GM06990 (cell line): ENCODE results near the gene LACRT.

Source experiments
- DNase-seq: peaks from one replicate; pipeline ENCODE4 v3.0.0-alpha.2; 2011; ENCODE audit not compliant: insufficient read length; ENCODE audit errors: extremely low read depth
- H3K27me3 ChIP-seq: replicated peaks from 2 replicates; pipeline ENCODE4 v1.6.0; 2011; ENCODE audit warnings: low read length; ENCODE audit not compliant: control insufficient read depth, insufficient read depth
- H3K36me3 ChIP-seq: 2 replicates; pipeline ENCODE4 v1.5.1; 2011; ENCODE audit warnings: low read length; ENCODE audit not compliant: control insufficient read depth, insufficient read depth
- H3K4me3 ChIP-seq: replicated peaks from 2 replicates; pipeline ENCODE4 v1.5.1; 2011; ENCODE audit warnings: low read depth, mild to moderate bottlenecking, control low read depth, low read length
- TF ChIP-seq, protein P1 (sequence below): IDR thresholded peaks from 2 replicates; pipeline ENCODE4 v1.5.1; 2011; ENCODE audit warnings: low read length, control low read depth, mild to moderate bottlenecking, inconsistent platforms; ENCODE audit not compliant: insufficient read depth, poor library complexity, severe bottlenecking

The LACRT gene

DNA sequence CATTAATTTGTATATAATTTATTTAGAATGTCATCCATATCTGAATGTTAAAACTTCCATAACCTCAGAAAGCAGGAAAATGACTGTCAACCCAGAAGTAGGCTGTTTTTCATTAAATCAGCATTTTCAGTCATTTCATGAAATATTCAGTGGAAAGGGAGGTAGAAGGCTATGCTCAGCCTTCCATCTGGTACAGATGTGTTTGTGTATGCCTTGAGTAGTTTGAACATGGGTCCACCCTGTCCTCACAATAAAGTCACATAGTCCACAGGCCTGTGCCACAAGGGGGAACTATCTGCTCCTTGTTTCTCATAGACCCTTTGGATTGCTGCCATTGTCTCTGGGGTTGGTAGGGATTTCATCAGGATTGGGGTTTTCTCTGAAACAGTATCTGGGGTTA is 9.1 kb downstream of the LACRT start:
- H3K27me3 ChIP-seq: no peaks in the 10 kb centered on the region; the same call in 1 of the 2 replicates
- no peak for DNase-seq

GRCh38 chr12:54624315-54625279 is 10.1 kb downstream of the LACRT start:
- H3K36me3 ChIP-seq: no peaks in the 10 kb centered on the region
- no peak overlapping the region for H3K4me3 ChIP-seq
- no peak for DNase-seq
- no peaks in the 10 kb centered on the region; the same call in 1 of the 2 replicates for H3K27me3 ChIP-seq
- TF ChIP-seq, protein P1, sequence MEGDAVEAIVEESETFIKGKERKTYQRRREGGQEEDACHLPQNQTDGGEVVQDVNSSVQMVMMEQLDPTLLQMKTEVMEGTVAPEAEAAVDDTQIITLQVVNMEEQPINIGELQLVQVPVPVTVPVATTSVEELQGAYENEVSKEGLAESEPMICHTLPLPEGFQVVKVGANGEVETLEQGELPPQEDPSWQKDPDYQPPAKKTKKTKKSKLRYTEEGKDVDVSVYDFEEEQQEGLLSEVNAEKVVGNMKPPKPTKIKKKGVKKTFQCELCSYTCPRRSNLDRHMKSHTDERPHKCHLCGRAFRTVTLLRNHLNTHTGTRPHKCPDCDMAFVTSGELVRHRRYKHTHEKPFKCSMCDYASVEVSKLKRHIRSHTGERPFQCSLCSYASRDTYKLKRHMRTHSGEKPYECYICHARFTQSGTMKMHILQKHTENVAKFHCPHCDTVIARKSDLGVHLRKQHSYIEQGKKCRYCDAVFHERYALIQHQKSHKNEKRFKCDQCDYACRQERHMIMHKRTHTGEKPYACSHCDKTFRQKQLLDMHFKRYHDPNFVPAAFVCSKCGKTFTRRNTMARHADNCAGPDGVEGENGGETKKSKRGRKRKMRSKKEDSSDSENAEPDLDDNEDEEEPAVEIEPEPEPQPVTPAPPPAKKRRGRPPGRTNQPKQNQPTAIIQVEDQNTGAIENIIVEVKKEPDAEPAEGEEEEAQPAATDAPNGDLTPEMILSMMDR: no peak

More for the DNA sequence above, 9.1 kb downstream of the LACRT start:
- TF ChIP-seq, protein P1: no peak
- Histone ChIP-seq H3K36me3 (no peaks in the 10 kb centered on the region), H3K4me3 (no peak overlapping the region)

DNA sequence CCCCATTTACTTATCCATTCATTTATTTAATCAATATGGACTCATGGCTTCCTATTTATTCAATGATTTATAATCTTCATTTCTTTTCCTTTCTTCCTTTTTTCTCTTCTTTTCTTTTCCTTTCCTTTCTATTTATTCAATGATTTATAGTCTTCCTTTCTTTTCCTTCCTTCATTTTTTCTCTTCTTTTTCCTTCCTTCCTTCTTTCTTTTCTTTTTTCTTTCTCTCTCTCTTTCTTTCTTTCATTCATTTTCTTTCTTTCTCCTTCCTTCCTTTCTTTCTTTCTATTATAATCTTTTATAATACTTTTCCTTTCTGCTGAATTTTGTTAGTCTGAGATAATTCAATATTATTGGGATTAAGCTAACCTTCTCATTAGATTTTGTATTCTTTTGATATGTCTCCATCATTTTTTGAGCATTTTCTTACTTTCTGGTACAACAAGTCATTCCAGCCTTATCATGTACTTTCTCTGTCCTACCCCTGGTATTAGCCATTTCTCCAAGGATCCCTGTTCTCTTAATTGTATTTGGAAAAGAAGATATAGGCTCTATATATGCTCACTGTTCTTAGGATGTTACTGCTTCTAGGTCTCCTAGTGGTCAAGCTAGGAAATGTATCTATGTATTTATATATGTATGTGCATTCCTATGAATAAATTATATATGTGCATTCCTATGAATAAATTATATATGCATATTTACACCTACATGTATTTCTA is 12.1 kb downstream of the LACRT start:
- DNase-seq: no peak
- no peak overlapping the region for H3K4me3 ChIP-seq

DNA sequence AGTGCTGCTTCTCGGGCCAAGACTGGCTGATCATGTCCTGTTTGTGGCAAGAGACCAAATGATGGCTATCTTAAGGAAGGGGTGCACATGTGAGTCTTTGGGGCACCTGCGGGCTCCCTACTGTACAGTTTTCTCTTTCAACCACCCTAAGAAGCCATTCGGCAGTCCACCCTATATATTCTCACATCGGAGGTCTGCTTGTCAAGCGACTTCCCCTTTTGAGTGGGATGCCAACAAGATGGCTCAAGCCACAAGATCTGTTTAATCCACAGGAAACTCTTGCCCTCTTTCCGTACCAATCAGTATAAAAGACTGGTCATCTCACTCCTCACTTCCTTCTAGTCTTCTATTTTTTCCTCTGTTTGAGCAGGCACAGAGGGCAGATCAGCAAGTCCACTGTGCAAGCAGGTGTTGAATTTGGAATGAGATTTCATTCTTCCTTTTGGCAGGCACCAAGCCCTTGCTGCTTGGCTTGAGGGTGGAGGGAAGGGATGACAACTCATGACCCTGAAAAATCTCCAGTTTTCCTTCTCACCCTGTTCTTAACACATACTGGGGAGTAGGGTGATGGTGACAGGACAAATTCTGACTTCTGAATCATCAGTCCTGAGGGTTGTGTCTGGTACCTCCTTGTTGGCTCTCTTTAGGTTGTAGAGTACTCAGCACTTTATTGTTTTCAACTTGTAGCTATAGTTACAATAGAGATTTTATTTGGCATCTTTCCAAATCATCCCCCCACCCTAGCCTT is 17.6 kb downstream of the LACRT start:
- H3K4me3 ChIP-seq: no peak overlapping the region
- H3K36me3 ChIP-seq: no peaks in the 10 kb centered on the region
- no peaks in the 10 kb centered on the region; the same call in none of the 2 replicates for H3K27me3 ChIP-seq
- TF ChIP-seq, protein P1: no peak
- no peak for DNase-seq

More for the DNA sequence above, 12.1 kb downstream of the LACRT start:
- H3K27me3 ChIP-seq: no peaks in the 10 kb centered on the region; the same call in 1 of the 2 replicates
- TF ChIP-seq, protein P1: peak; percentile 29
- no peaks in the 10 kb centered on the region for H3K36me3 ChIP-seq

- Histone ChIP-seq H3K27me3 (peaks cover 3% of the 10 kb centered on the region), H3K4me3 (no peak overlapping the region), H3K36me3 (no peaks in the 10 kb centered on the region)
- TF ChIP-seq, protein P1: no peak
- DNase-seq: no peak
Measured at GRCh38 chr12:54612225-54612750, 22.4 kb downstream of the LACRT start.
